OCI-LY7 (cell line): ENCODE results near the gene TMEM130. TPM values are rescaled to one million over a fixed set of nuclear protein-coding genes. Genes with fewer than 3 reads are reported as not detected.

Experiments
- BruUV-seq: library from RNA; stranded (reverse); fragments of 400-500 nt; replicated peaks from 2 replicates; lab custom pipeline; 2021; lab: Mats Ljungman, UMichigan
- CTCF ChIA-PET: fragments of 300-600 bp; sonication (Branson Sonifier 250); formaldehyde crosslinking; loops from one replicate; lab custom pipeline; 2022; ENCODE audit warnings: antibody characterized with exemption; ENCODE audit not compliant: unreplicated experiment; lab: Charles Lee
- POLR2A ChIA-PET: fragments of 300-600 bp; sonication (Branson Sonifier 250); formaldehyde crosslinking; loops from one replicate; lab custom pipeline; 2022; ENCODE audit warnings: antibody characterized with exemption; lab: Charles Lee
- DNase-seq: peaks from one replicate; pipeline ENCODE4 v3.0.0-alpha.2; 2015; ENCODE audit warnings: low spot score
- H2AFZ ChIP-seq: fragments of 200-600 bp; sonication (generic), shearing (Covaris generic); 2 replicates; pipeline ENCODE4 v1.6.1; 2014; ENCODE audit warnings: mild to moderate bottlenecking, antibody characterized with exemption, low read length, moderate library complexity
- H3K27ac ChIP-seq: fragments of 200-600 bp; sonication (generic); 2 replicates; pipeline ENCODE4 v1.5.1; 2014; ENCODE audit warnings: mixed run types, low read depth, mild to moderate bottlenecking, moderate library complexity, low read length, inconsistent platforms; ENCODE audit not compliant: poor library complexity, severe bottlenecking
- H3K36me3 ChIP-seq: fragments of 200-600 bp; sonication (generic); 2 replicates; pipeline ENCODE4 v1.6.1; 2014; ENCODE audit warnings: mild to moderate bottlenecking, antibody characterized with exemption, low read length, moderate library complexity, mixed read lengths; ENCODE audit not compliant: insufficient read depth
- H3K4me1 ChIP-seq: fragments of 200-600 bp; sonication (generic); 2 replicates; pipeline ENCODE4 v1.5.1; 2014; ENCODE audit warnings: mild to moderate bottlenecking, low read length; ENCODE audit not compliant: insufficient read depth, poor library complexity, severe bottlenecking
- H3K4me2 ChIP-seq: fragments of 200-600 bp; sonication (generic); 2 replicates; pipeline ENCODE4 v1.6.1; 2014; ENCODE audit warnings: mild to moderate bottlenecking, low read length
- H3K4me3 ChIP-seq: fragments of 200-600 bp; sonication (generic); 2 replicates; pipeline ENCODE4 v1.5.1; 2014; ENCODE audit warnings: mild to moderate bottlenecking, low read depth, low read length; ENCODE audit not compliant: poor library complexity, severe bottlenecking
- H3K79me2 ChIP-seq: fragments of 200-600 bp; sonication (generic); 2 replicates; pipeline ENCODE4 v1.6.1; 2016; ENCODE audit warnings: low read depth, mild to moderate bottlenecking, low read length, moderate library complexity, mixed read lengths; ENCODE audit not compliant: insufficient read depth
- H3K9me2 ChIP-seq: fragments of 200-600 bp; sonication (generic); 2 replicates; pipeline ENCODE4 v1.6.1; 2016; ENCODE audit warnings: mild to moderate bottlenecking, low read length, mixed read lengths; ENCODE audit not compliant: insufficient read depth
- H3K9me3 ChIP-seq: fragments of 200-600 bp; sonication (generic); 2 replicates; pipeline ENCODE4 v1.6.1; 2014; ENCODE audit warnings: mild to moderate bottlenecking, mixed run types, low read length, mixed read lengths
- H4K20me1 ChIP-seq: fragments of 200-600 bp; sonication (generic); 2 replicates; pipeline ENCODE4 v1.6.1; 2014; ENCODE audit warnings: mild to moderate bottlenecking, antibody characterized with exemption, low read length, moderate library complexity, mixed read lengths; ENCODE audit not compliant: insufficient read depth
- CTCF ChIP-seq: fragments of 200-600 bp; sonication (generic); conservative IDR thresholded peaks from 2 replicates; pipeline ENCODE4 v1.5.1; 2014; ENCODE audit warnings: mild to moderate bottlenecking, antibody characterized with exemption, low read length, moderate library complexity, mixed read lengths
- EZH2phosphoT487 ChIP-seq: fragments of 200-600 bp; sonication (generic); IDR thresholded peaks from 2 replicates; pipeline ENCODE4 v1.6.1; 2018; ENCODE audit warnings: low read depth, borderline replicate concordance, mild to moderate bottlenecking, mixed run types, antibody characterized with exemption, low read length, moderate library complexity, mixed read lengths
- intact Hi-C: fragments of 100-400 bp; cut with micrococcal nuclease; formaldehyde crosslinking; loops from one replicate; pipeline ENCODE4 v1.10.0; 2022; ENCODE audit not compliant: unreplicated experiment
- total RNA-seq, 2 experiments: library from RNA; depleted of rRNA in 1 of 2; stranded (reverse); fragments of >200 nt in 1 of 2; shearing (Covaris generic) in 1 of 2; gene quantifications; 2 replicates each; pipeline ENCODE4 v1.2.3, GENCODE V29; 2014 to 2022

Gene TMEM130
- total RNA-seq, 2 experiments from 2014 or later: 0.22 to 0.57 TPM

- POLR2A ChIA-PET: no interaction called here
- intact Hi-C loops: no loop called here
- Histone ChIP-seq H3K27ac (no peak overlapping the region), H4K20me1 (no peaks in the 10 kb centered on the region), H3K4me1 (no peaks in the 10 kb centered on the region), H3K4me3 (no peak overlapping the region), H3K36me3 (peaks cover 97% of the 10 kb centered on the region), H3K9me3 (no peaks in the 10 kb centered on the region), H3K79me2 (no peaks in the 10 kb centered on the region), H3K4me2 (no peak overlapping the region), H2AFZ (no peak overlapping the region), H3K9me2 (no peaks in the 10 kb centered on the region)
- TF ChIP-seq EZH2phosphoT487 (no peak), CTCF (0 out of 2 replicates have a peak, but pooled peaks have one; percentile 30)
- DNase-seq: no peak
- CTCF ChIA-PET: interaction anchor here (0.6 kb wide), 1 partner anchor 65 kb away, joined by 3 read pairs; no protein-coding TSS in a partner anchor
- no TSS peak for BruUV-seq
Observed at GRCh38 chr7:98907570-98907969, 37.8 kb upstream of the TMEM130 start.

GRCh38 chr7:98903246-98903645, 33.4 kb upstream of the TMEM130 start:
- Histone ChIP-seq H3K36me3 (peaks cover 99% of the 10 kb centered on the region), H3K4me2 (no peak overlapping the region), H3K9me2 (no peaks in the 10 kb centered on the region), H3K79me2 (no peaks in the 10 kb centered on the region), H2AFZ (no peak overlapping the region), H4K20me1 (no peaks in the 10 kb centered on the region), H3K9me3 (no peaks in the 10 kb centered on the region), H3K4me1 (no peaks in the 10 kb centered on the region), H3K4me3 (no peak overlapping the region), H3K27ac (no peak overlapping the region)
- no TSS peak for BruUV-seq
- TF ChIP-seq EZH2phosphoT487 (no peak), CTCF (no peak)
- intact Hi-C loops: no loop called here
- ChIA-PET CTCF (no interaction called here), POLR2A (interaction anchor here (3.3 kb wide), 1 partner anchor 12 kb away, joined by 10 read pairs; no protein-coding TSS in a partner anchor)
- DNase-seq: no peak

GRCh38 chr7:98902523-98902922, 32.7 kb upstream of the TMEM130 start:
- H2AFZ ChIP-seq: no peak overlapping the region
- TF ChIP-seq EZH2phosphoT487 (no peak), CTCF (no peak)
- no peaks in the 10 kb centered on the region for H3K9me2 ChIP-seq
- H4K20me1 ChIP-seq: no peaks in the 10 kb centered on the region
- intact Hi-C loops: no loop called here
- H3K36me3 ChIP-seq: peaks cover 99% of the 10 kb centered on the region
- H3K79me2 ChIP-seq: no peaks in the 10 kb centered on the region
- H3K4me3 ChIP-seq: no peak overlapping the region
- H3K9me3 ChIP-seq: no peaks in the 10 kb centered on the region
- H3K4me2 ChIP-seq: no peak overlapping the region
- DNase-seq: no peak
- H3K27ac ChIP-seq: no peak overlapping the region
- no TSS peak for BruUV-seq
- ChIA-PET POLR2A (interaction anchor here (0.8 to 3.3 kb wide), 2 partner anchors 11 to 22 kb away, joined by 3 to 10 read pairs; no protein-coding TSS in a partner anchor), CTCF (no interaction called here)
- H3K4me1 ChIP-seq: no peaks in the 10 kb centered on the region
